DOHH2 (cell line): ENCODE measurements around the gene CBX4.

ENCODE experiments used
- H3F3A ChIP-seq: fragments of 200-600 bp; sonication (generic), shearing (Covaris generic); 2 replicates; pipeline ENCODE4 v1.6.0; 2016; ENCODE audit warnings: antibody characterized with exemption, mild to moderate bottlenecking; ENCODE audit not compliant: control insufficient read depth, insufficient read depth
- H3K27ac ChIP-seq: fragments of 200-600 bp; sonication (generic); 2 replicates; pipeline ENCODE4 v1.5.1; 2014; ENCODE audit warnings: low read depth, mild to moderate bottlenecking, low read length, moderate library complexity
- H3K27me3 ChIP-seq: fragments of 200-600 bp; sonication (generic); 2 replicates; pipeline ENCODE4 v1.6.1; 2014; ENCODE audit warnings: mild to moderate bottlenecking, low read length, mixed read lengths; ENCODE audit not compliant: control insufficient read depth
- H3K36me3 ChIP-seq: fragments of 200-600 bp; sonication (generic); 2 replicates; pipeline ENCODE4 v1.6.1; 2014; ENCODE audit warnings: mild to moderate bottlenecking, low read length, moderate library complexity, mixed read lengths; ENCODE audit not compliant: control insufficient read depth
- H3K4me1 ChIP-seq: fragments of 200-600 bp; sonication (generic); 2 replicates; pipeline ENCODE4 v1.6.1; 2014; ENCODE audit warnings: mild to moderate bottlenecking, low read length, mixed read lengths; ENCODE audit not compliant: control insufficient read depth
- H3K4me2 ChIP-seq: fragments of 200-600 bp; sonication (generic); 2 replicates; pipeline ENCODE4 v1.6.0; 2014; ENCODE audit warnings: mild to moderate bottlenecking, low read length, moderate library complexity
- H3K4me3 ChIP-seq: fragments of 200-600 bp; sonication (generic); 2 replicates; pipeline ENCODE4 v1.5.1; 2014; ENCODE audit warnings: mild to moderate bottlenecking, low read length, mixed read lengths
- H3K79me2 ChIP-seq: fragments of 200-600 bp; sonication (generic); 2 replicates; pipeline ENCODE4 v1.6.1; 2014; ENCODE audit warnings: mild to moderate bottlenecking, low read length, mixed read lengths; ENCODE audit not compliant: control insufficient read depth
- H3K9me2 ChIP-seq: fragments of 200-600 bp; sonication (generic); replicated peaks from 2 replicates; pipeline ENCODE4 v1.6.1; 2014; ENCODE audit warnings: mild to moderate bottlenecking, low read length, mixed read lengths; ENCODE audit not compliant: control insufficient read depth
- H3K9me3 ChIP-seq: fragments of 200-600 bp; sonication (generic); 2 replicates; pipeline ENCODE4 v1.6.1; 2014; ENCODE audit warnings: antibody characterized with exemption, low read length, mixed read lengths; ENCODE audit not compliant: control insufficient read depth, insufficient read depth
- H4K20me1 ChIP-seq: fragments of 200-600 bp; sonication (generic); 2 replicates; pipeline ENCODE4 v1.6.0; 2014; ENCODE audit warnings: low read depth, mild to moderate bottlenecking, antibody characterized with exemption, low read length, moderate library complexity; ENCODE audit not compliant: control insufficient read depth, insufficient read depth
- CTCF ChIP-seq: fragments of 200-600 bp; sonication (generic); IDR thresholded peaks from one replicate; pipeline ENCODE4 v1.5.1; 2014; ENCODE audit warnings: antibody characterized with exemption, mild to moderate bottlenecking, low read depth, low read length; ENCODE audit not compliant: poor library complexity, severe bottlenecking
- EZH2phosphoT487 ChIP-seq: fragments of 200-600 bp; sonication (generic); IDR thresholded peaks from 2 replicates; pipeline ENCODE4 v1.6.1; 2017; ENCODE audit warnings: borderline replicate concordance, mild to moderate bottlenecking, antibody characterized with exemption, low read length, moderate library complexity, mixed read lengths

CBX4 gene

GRCh38 chr17:79842656-79843473, 3.6 kb upstream of the CBX4 start:
- peaks cover 8% of the 10 kb centered on the region for H3K36me3 ChIP-seq
- peaks cover 12% of the 10 kb centered on the region for H3F3A ChIP-seq
- peaks cover 31% of the 10 kb centered on the region for H3K4me1 ChIP-seq
- H3K27me3 ChIP-seq = peaks cover 62% of the 10 kb centered on the region
- H3K27ac ChIP-seq = no peak overlapping the region
- no peaks in the 10 kb centered on the region for H3K9me3 ChIP-seq
- no peaks in the 10 kb centered on the region for H3K9me2 ChIP-seq
- H4K20me1 ChIP-seq = peaks cover 5% of the 10 kb centered on the region
- H3K79me2 ChIP-seq = peaks cover 8% of the 10 kb centered on the region
- no peak overlapping the region for H3K4me3 ChIP-seq
- TF ChIP-seq CTCF (no peak), EZH2phosphoT487 (peak; percentile 99)
- peak overlapping the region; percentile 27; the same call in 1 of the 2 replicates for H3K4me2 ChIP-seq

- peaks cover 37% of the 10 kb centered on the region for H3K4me1 ChIP-seq
- no peak overlapping the region for H3K4me2 ChIP-seq
- no peak overlapping the region for H3K4me3 ChIP-seq
- peaks cover 18% of the 10 kb centered on the region for H3F3A ChIP-seq
- TF ChIP-seq EZH2phosphoT487 (no peak; the same call in 1 of the 2 replicates), CTCF (no peak)
- peaks cover 14% of the 10 kb centered on the region for H3K36me3 ChIP-seq
- peaks cover 5% of the 10 kb centered on the region for H4K20me1 ChIP-seq
- H3K79me2 ChIP-seq = peaks cover 14% of the 10 kb centered on the region
- H3K27ac ChIP-seq = no peak overlapping the region
- no peaks in the 10 kb centered on the region for H3K9me3 ChIP-seq
- H3K9me2 ChIP-seq = no peaks in the 10 kb centered on the region
- H3K27me3 ChIP-seq = peaks cover 60% of the 10 kb centered on the region
These were observed 3.0 kb upstream of the CBX4 start for GRCh38 chr17:79842136-79842655.

- peaks cover 19% of the 10 kb centered on the region for H3K36me3 ChIP-seq
- no peak overlapping the region for H3K27ac ChIP-seq
- no peaks in the 10 kb centered on the region for H3K9me3 ChIP-seq
- peaks cover 21% of the 10 kb centered on the region for H3F3A ChIP-seq
- H3K9me2 ChIP-seq = no peaks in the 10 kb centered on the region
- peaks cover 43% of the 10 kb centered on the region for H3K4me1 ChIP-seq
- H3K4me3 ChIP-seq = no peak overlapping the region
- H4K20me1 ChIP-seq = peaks cover 5% of the 10 kb centered on the region
- H3K27me3 ChIP-seq = peaks cover 60% of the 10 kb centered on the region
- no peak for TF ChIP-seq CTCF
- peak; percentile 95 for TF ChIP-seq EZH2phosphoT487
- peaks cover 20% of the 10 kb centered on the region for H3K79me2 ChIP-seq
- no peak overlapping the region for H3K4me2 ChIP-seq
These were observed 2.3 kb upstream of the CBX4 start for GRCh38 chr17:79841369-79842135.
